Common myeloid progenitor, CD34-positive (primary cell): ENCODE measurements around the gene RUSF1.

Experiments used
- CTCF ChIA-PET: fragments of 350-600 bp; sonication (Branson Sonifier 250); formaldehyde crosslinking; loops from one replicate; lab custom pipeline; 2021; ENCODE audit warnings: antibody characterized with exemption; lab: Charles Lee
- POLR2A ChIA-PET: fragments of 350-600 bp; sonication (Branson Sonifier 250); formaldehyde crosslinking; loops from one replicate; lab custom pipeline; 2021; ENCODE audit warnings: antibody characterized with exemption; lab: Charles Lee
- DNase-seq, 3 donors: peaks; one replicate each; pipeline versions ENCODE4 v3.0.0 to v3.0.0-alpha.2; 2013
- H3K27ac ChIP-seq, 2 experiments: 1 replicate in 1 of 2; 2 replicates in 1 of 2; pipeline ENCODE4 v1.7.0; 2013; ENCODE audit warnings: inconsistent platforms in 2 of 2, low read length in 2 of 2, mild to moderate bottlenecking in 2 of 2, low read depth in 1 of 2, moderate library complexity in 1 of 2; ENCODE audit not compliant: severe bottlenecking in 2 of 2, insufficient read depth in 1 of 2, poor library complexity in 1 of 2
- H3K27me3 ChIP-seq, 5 experiments: replicated peaks in 2 of 5; 1 replicate in 3 of 5; 2 replicates in 2 of 5; pipeline versions ENCODE4 v1.6.1 to v1.7.0; 2013; ENCODE audit warnings: low read length in 4 of 5, mild to moderate bottlenecking in 2 of 5, moderate library complexity in 2 of 5, inconsistent platforms in 1 of 5; ENCODE audit not compliant: insufficient read depth in 5 of 5, control insufficient read depth in 4 of 5
- H3K36me3 ChIP-seq, 4 experiments: 1 replicate in 2 of 4; 2 replicates in 2 of 4; pipeline versions ENCODE4 v1.6.1 to v1.7.0; 2013; ENCODE audit warnings: low read length in 3 of 4, control low read depth in 1 of 4, mild to moderate bottlenecking in 1 of 4; ENCODE audit not compliant: control insufficient read depth in 4 of 4, insufficient read depth in 4 of 4
- H3K4me1 ChIP-seq, 4 experiments: 1 replicate in 3 of 4; 2 replicates in 1 of 4; pipeline versions ENCODE4 v1.6.1 to v1.7.1; 2013; ENCODE audit warnings: low read length in 3 of 4, mild to moderate bottlenecking in 3 of 4, control low read depth in 1 of 4, inconsistent platforms in 1 of 4, moderate library complexity in 1 of 4; ENCODE audit not compliant: control insufficient read depth in 4 of 4, insufficient read depth in 4 of 4; ENCODE audit errors: control extremely low read depth in 1 of 4
- H3K4me3 ChIP-seq, 7 experiments: 1 replicate in 4 of 7; 2 replicates in 3 of 7; pipeline versions ENCODE4 v1.5.1 to v1.7.0; 2013; ENCODE audit warnings: mild to moderate bottlenecking in 7 of 7, low read length in 6 of 7, moderate library complexity in 6 of 7, inconsistent platforms in 2 of 7, low read depth in 2 of 7, control low read depth in 1 of 7; ENCODE audit not compliant: insufficient read depth in 4 of 7, control insufficient read depth in 1 of 7; ENCODE audit errors: extremely low read depth in 1 of 7
- H3K9me3 ChIP-seq, 5 experiments: 1 replicate in 4 of 5; 2 replicates in 1 of 5; pipeline versions ENCODE4 v1.6.1 to v1.7.1; 2013; ENCODE audit warnings: low read length in 4 of 5, mild to moderate bottlenecking in 2 of 5, inconsistent platforms in 1 of 5, low read depth in 1 of 5, moderate library complexity in 1 of 5; ENCODE audit not compliant: control insufficient read depth in 4 of 5, insufficient read depth in 2 of 5; ENCODE audit errors: control extremely low read depth in 1 of 5
- WGBS: methylation state at CpG from one replicate; pipeline ENCODE4 v1.1.5; 2013; ENCODE audit not compliant: insufficient coverage; 5-methylcytosine and 5-hydroxymethylcytosine counted together

Gene RUSF1

DNA sequence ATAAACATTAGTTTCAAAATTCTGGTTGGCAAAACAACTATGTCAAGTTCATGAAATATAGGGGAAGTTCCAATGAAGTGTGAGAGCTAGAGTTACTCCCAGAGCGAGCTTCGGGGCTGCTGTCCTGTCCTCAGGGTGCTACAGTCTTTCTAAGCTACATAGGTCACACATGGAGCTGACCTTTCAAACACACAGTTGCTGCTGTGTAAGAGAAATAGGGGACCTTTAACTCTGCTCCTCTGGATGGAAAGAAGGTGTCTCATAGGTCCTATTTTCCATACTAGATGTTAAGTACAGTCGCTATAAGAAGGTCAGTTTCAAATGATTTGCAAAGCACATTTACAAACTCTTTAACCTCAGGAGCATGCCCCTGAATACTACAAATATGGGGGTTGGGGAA is 13.2 kb upstream of the RUSF1 start:
- no peaks in the 10 kb centered on the region for H3K4me1 ChIP-seq
- no peaks in the 10 kb centered on the region for H3K36me3 ChIP-seq
- ChIA-PET POLR2A (no interaction called here), CTCF (interaction anchor here (0.9 to 1.1 kb wide), 2 partner anchors 8 to 11 kb away, joined by 3 read pairs; no protein-coding TSS in a partner anchor)
- H3K4me3 ChIP-seq = no peak overlapping the region
- peaks cover 0 to 2% (median 0%) of the 10 kb centered on the region in 5 experiments for H3K9me3 ChIP-seq
- no peak overlapping the region for H3K27ac ChIP-seq
- DNase-seq = no peak
- H3K27me3 ChIP-seq = no peaks in the 10 kb centered on the region
- WGBS = 50% methylated on average over 2 of the region's 3 CpGs

- Histone ChIP-seq H3K9me3 (peaks cover 0 to 2% (median 0%) of the 10 kb centered on the region in 5 experiments), H3K36me3 (no peaks in the 10 kb centered on the region), H3K27ac (no peak overlapping the region), H3K4me1 (no peaks in the 10 kb centered on the region), H3K27me3 (no peaks in the 10 kb centered on the region), H3K4me3 (no peak overlapping the region)
- WGBS = 89% methylated on average over 1 of the region's 2 CpGs
- ChIA-PET CTCF (interaction anchor here (1.2 to 1.5 kb wide), 2 partner anchors 10 to 20 kb away, joined by 3 to 5 read pairs; no protein-coding TSS in a partner anchor), POLR2A (no interaction called here)
- no peak for DNase-seq
Measured at GRCh38 chr16:31519759-31520431, 11.7 kb upstream of the RUSF1 start.

GRCh38 chr16:31517800-31518402 is 9.7 kb upstream of the RUSF1 start:
- no peak overlapping the region for H3K27ac ChIP-seq
- H3K27me3 ChIP-seq = no peaks in the 10 kb centered on the region
- DNase-seq = no peak
- 100% methylated on average over 1 of the region's 4 CpGs for WGBS
- no peak overlapping the region for H3K4me3 ChIP-seq
- ChIA-PET POLR2A (interaction anchor here (0.6 kb wide), 1 partner anchor 10 kb away, joined by 4 read pairs; no protein-coding TSS in a partner anchor), CTCF (no interaction called here)
- H3K36me3 ChIP-seq = no peaks in the 10 kb centered on the region
- peaks cover 0 to 2% (median 0%) of the 10 kb centered on the region in 5 experiments for H3K9me3 ChIP-seq
- no peaks in the 10 kb centered on the region for H3K4me1 ChIP-seq

DNA sequence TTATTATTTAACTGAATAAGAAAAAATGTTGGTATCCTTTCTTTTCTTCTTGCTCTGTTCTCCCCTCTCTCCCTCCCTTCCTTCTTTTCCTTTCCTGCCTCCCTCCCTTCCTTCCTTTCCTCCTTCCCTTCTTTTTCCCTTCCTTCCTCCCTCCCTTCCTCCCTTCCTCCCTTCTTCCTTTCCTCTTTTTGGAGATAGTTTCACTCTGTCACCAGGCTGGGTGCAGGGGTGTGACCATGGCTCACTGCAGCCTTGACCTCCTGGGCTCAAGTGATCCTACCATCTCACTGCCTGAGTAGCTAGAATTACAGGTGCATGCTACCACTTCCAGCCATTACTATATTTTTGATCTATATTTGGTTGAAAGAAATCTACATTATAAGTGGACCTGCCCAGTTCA is 5.7 kb upstream of the RUSF1 start:
- no peak overlapping the region for H3K27ac ChIP-seq
- no peak overlapping the region for H3K4me3 ChIP-seq
- peaks cover 3 to 11% (median 6%) of the 10 kb centered on the region in 4 experiments for H3K4me1 ChIP-seq
- POLR2A ChIA-PET = no interaction called here
- no peaks in the 10 kb centered on the region for H3K27me3 ChIP-seq
- DNase-seq = no peak
- peaks cover 0 to 6% (median 0%) of the 10 kb centered on the region in 5 experiments for H3K9me3 ChIP-seq
- CTCF ChIA-PET = no interaction called here
- H3K36me3 ChIP-seq = no peaks in the 10 kb centered on the region

DNA sequence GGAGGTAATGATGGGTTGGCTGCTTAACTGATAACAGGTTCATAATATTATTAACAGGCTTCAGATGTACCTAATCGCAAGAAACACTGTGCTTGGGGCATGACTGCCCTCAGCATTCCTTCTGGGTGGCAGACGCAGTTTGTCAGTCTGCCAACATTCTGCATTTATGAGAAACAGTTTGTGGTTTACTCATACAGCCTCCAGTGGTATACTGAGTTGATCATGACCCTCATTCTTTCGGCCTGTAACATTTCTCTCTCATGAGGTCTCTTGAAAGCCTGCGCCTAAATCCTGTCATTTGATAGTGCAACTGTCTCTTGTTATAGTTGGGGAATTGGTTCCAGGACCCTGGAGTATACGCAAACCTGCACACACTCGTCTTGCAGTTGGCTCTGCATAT is 4.9 kb upstream of the RUSF1 start:
- Histone ChIP-seq H3K27me3 (no peaks in the 10 kb centered on the region), H3K36me3 (no peaks in the 10 kb centered on the region), H3K27ac (no peak overlapping the region), H3K9me3 (peaks cover 0 to 6% (median 0%) of the 10 kb centered on the region in 5 experiments), H3K4me1 (peaks cover 6 to 16% (median 9%) of the 10 kb centered on the region in 4 experiments), H3K4me3 (no peak overlapping the region)
- WGBS = 50% methylated on average over 2 of the region's 6 CpGs
- CTCF ChIA-PET = interaction anchor here (0.6 kb wide), 1 partner anchor 18 kb away, joined by 3 read pairs; no protein-coding TSS in a partner anchor
- POLR2A ChIA-PET = no interaction called here
- DNase-seq = no peak

- ChIA-PET POLR2A (interaction anchor here (1.1 to 1.4 kb wide), 3 partner anchors 20 to 187 kb away, joined by 3 to 5 read pairs (median 3); no protein-coding TSS in a partner anchor), CTCF (interaction anchor here (0.8 to 1.9 kb wide), 4 partner anchors 12 to 360 kb away, joined by 3 to 6 read pairs (median 4); no protein-coding TSS in a partner anchor)
- H3K27me3 ChIP-seq = no peaks in the 10 kb centered on the region
- H3K36me3 ChIP-seq = no peaks in the 10 kb centered on the region
- 24% methylated on average over 4 of the region's 6 CpGs for WGBS
- peak overlapping the region; percentile 72 to 94 (median 91) for H3K4me3 ChIP-seq
- H3K9me3 ChIP-seq = peaks cover 0 to 4% (median 0%) of the 10 kb centered on the region in 5 experiments
- DNase-seq = no peak
- H3K27ac ChIP-seq = peak overlapping the region; percentile 89 to 94
- H3K4me1 ChIP-seq = peaks cover 28 to 54% (median 48%) of the 10 kb centered on the region in 4 experiments
Measured at GRCh38 chr16:31508706-31509195, 560 bp upstream of the RUSF1 start.
